ENCODE data around the gene VPS50.

Gene VPS50, protein sequence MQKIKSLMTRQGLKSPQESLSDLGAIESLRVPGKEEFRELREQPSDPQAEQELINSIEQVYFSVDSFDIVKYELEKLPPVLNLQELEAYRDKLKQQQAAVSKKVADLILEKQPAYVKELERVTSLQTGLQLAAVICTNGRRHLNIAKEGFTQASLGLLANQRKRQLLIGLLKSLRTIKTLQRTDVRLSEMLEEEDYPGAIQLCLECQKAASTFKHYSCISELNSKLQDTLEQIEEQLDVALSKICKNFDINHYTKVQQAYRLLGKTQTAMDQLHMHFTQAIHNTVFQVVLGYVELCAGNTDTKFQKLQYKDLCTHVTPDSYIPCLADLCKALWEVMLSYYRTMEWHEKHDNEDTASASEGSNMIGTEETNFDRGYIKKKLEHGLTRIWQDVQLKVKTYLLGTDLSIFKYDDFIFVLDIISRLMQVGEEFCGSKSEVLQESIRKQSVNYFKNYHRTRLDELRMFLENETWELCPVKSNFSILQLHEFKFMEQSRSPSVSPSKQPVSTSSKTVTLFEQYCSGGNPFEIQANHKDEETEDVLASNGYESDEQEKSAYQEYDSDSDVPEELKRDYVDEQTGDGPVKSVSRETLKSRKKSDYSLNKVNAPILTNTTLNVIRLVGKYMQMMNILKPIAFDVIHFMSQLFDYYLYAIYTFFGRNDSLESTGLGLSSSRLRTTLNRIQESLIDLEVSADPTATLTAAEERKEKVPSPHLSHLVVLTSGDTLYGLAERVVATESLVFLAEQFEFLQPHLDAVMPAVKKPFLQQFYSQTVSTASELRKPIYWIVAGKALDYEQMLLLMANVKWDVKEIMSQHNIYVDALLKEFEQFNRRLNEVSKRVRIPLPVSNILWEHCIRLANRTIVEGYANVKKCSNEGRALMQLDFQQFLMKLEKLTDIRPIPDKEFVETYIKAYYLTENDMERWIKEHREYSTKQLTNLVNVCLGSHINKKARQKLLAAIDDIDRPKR

GRCh38 chr7:93231799-93232672, at the start of gene VPS50:
TSS of gene VPS50 (plus strand) at chr7:93232366. CDS start at chr7:93232468, 102 bp downstream.
- DNase-seq (ENCODE audit: extremely low read depth, low read depth), result peak; percentile 86
- TF ChIP-seq, protein P1, sequence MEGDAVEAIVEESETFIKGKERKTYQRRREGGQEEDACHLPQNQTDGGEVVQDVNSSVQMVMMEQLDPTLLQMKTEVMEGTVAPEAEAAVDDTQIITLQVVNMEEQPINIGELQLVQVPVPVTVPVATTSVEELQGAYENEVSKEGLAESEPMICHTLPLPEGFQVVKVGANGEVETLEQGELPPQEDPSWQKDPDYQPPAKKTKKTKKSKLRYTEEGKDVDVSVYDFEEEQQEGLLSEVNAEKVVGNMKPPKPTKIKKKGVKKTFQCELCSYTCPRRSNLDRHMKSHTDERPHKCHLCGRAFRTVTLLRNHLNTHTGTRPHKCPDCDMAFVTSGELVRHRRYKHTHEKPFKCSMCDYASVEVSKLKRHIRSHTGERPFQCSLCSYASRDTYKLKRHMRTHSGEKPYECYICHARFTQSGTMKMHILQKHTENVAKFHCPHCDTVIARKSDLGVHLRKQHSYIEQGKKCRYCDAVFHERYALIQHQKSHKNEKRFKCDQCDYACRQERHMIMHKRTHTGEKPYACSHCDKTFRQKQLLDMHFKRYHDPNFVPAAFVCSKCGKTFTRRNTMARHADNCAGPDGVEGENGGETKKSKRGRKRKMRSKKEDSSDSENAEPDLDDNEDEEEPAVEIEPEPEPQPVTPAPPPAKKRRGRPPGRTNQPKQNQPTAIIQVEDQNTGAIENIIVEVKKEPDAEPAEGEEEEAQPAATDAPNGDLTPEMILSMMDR (IDR thresholded peaks at IDR 0.05; ENCODE audit: low read depth, low read length), result no peak

DNA sequence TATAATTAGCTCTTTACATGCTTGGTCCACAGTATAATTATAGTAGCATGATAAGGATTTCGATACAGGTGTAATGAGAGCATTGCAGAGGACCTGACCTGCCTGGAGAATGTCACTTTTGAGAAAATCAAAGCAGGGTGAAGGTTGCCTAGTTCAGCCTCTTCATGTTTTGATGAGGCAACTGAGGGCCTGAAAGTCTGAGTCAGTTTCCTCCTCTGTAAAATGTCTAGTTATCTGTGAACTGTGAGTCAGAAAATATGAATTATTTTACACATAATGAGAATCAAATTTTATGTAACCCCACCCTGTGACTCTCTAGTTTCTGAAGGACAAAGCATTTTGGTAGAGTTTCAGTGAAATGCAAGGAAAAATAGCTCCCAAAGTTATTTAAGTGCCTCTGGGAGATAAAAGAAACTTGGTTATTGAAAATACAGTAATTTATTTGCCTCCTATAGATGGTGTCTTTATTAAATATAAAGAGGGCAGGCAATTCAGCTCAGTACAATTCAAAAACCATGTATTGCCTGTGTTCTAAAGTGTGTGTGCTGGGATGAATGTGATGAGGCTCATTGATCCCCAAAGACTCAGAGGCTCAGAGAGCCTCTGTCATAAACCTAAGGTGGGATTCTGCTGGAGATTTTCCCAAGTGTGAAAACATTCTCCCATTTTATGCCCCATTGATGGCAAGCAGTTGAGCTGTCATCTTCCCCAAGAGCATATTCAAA, 46.7 kb upstream of the VPS50 start:
- DNase-seq (ENCODE audit: extremely low read depth, low read depth), result no peak
- TF ChIP-seq, protein P1 (IDR thresholded peaks at IDR 0.05; ENCODE audit: low read depth, low read length), result no peak

GRCh38 chr7:93188870-93189634, 43.1 kb upstream of the VPS50 start:
- DNase-seq (ENCODE audit: extremely low read depth, low read depth), result no peak
- TF ChIP-seq, protein P1 (IDR thresholded peaks at IDR 0.05; ENCODE audit: low read depth, low read length), result no peak

- TF ChIP-seq, protein P1 (IDR thresholded peaks at IDR 0.05; ENCODE audit: low read depth, low read length), result no peak
- no peak for DNase-seq (ENCODE audit: extremely low read depth, low read depth)
Observed at GRCh38 chr7:93194386-93194785, 37.8 kb upstream of the VPS50 start.

DNA sequence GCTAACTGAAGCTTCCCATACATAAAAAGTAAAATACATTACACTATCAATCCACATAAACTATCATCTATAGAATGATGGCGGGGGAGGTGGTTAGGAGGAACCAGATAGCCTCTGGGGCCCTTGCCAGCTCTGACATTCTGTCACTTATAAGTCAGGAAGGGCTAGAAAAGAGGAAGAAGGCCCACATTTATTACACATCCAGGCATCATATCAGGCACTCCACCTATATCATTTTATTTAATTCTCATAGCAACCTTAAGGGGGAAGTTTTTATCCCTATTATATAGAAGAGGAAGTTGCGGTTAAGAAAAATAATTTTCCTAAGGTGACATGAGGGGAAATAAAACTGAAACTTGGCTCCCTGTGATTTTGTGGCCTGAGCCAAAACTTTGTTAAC, 35.8 kb upstream of the VPS50 start:
- DNase-seq (ENCODE audit: extremely low read depth, low read depth), result no peak
- TF ChIP-seq, protein P1 (IDR thresholded peaks at IDR 0.05; ENCODE audit: low read depth, low read length), result no peak

- DNase-seq (ENCODE audit: extremely low read depth, low read depth), result no peak
Observed at GRCh38 chr7:93198472-93198871, 33.7 kb upstream of the VPS50 start.

More at GRCh38 chr7:93198472-93198871, 33.7 kb upstream of the VPS50 start:
- TF ChIP-seq, protein P1 (IDR thresholded peaks at IDR 0.05; ENCODE audit: low read depth, low read length), result no peak
